Measurements from ENCODE around the gene PADI1.

DNA sequence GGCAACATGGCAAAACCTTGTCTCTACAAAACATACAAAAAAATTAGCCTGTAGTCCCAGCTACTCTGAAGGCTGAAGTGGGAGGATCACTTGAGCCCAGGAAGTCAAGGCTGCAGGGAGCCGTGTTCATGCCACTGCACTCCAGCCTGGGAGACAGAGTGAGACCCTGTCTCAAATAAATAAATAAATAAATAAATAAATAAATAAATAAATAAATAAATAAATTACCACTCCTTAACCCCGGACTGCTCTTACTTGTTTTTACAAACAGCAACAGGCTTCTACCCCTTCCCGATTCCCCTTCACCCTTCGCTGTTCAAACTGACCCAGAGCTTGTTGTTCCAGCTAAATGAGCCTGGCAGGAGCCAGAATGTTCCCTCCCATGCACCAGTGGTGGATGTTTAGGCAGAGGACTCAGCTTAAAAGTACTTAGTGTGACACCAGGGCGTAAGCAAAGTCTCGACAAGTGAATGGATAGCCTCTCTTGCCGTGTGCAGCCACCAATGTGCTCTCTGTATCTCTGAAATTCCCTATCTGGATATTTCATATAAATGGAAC lies 22.5 kb downstream of the PADI1 start:
- no peak for TF ChIP-seq CTCF (conservative IDR thresholded peaks at IDR 0.05; ENCODE audit: low read length)
- no peak for TF ChIP-seq EZH2phosphoT487 (IDR thresholded peaks at IDR 0.05; ENCODE audit: borderline replicate concordance, low read depth, low read length)
